SJCRH30 (cell line): ENCODE data around the gene POFUT2. TPM values are rescaled to one million over a fixed set of nuclear protein-coding genes. Genes with fewer than 3 reads are reported as not detected.

Experiments
- DNase-seq, 2 experiments: peaks; one replicate each; pipeline ENCODE4 v3.0.0-alpha.2; 2015 to 2020
- H3K27ac ChIP-seq: fragments of 250-450 bp; sonication (Bioruptor Pico); 2 replicates; pipeline ENCODE4 v1.5.1; 2020; ENCODE audit warnings: mild to moderate bottlenecking, moderate library complexity
- H3K27me3 ChIP-seq: fragments of 250-450 bp; sonication (Bioruptor Pico); 2 replicates; pipeline ENCODE4 v1.5.1; 2020; ENCODE audit warnings: mild to moderate bottlenecking, moderate library complexity
- H3K36me3 ChIP-seq: fragments of 250-450 bp; sonication (Bioruptor Pico); 2 replicates; pipeline ENCODE4 v1.5.1; 2020; ENCODE audit warnings: mild to moderate bottlenecking, moderate library complexity
- H3K4me1 ChIP-seq: fragments of 250-450 bp; sonication (Bioruptor Pico); 2 replicates; pipeline ENCODE4 v1.5.1; 2020; ENCODE audit warnings: mild to moderate bottlenecking, moderate library complexity
- H3K4me3 ChIP-seq: fragments of 250-450 bp; sonication (Bioruptor Pico); 2 replicates; pipeline ENCODE4 v1.5.1; 2020; ENCODE audit warnings: mild to moderate bottlenecking, moderate library complexity
- H3K9me3 ChIP-seq: fragments of 250-450 bp; sonication (Bioruptor Pico); replicated peaks from 2 replicates; pipeline ENCODE4 v1.5.1; 2020; ENCODE audit warnings: mild to moderate bottlenecking, moderate library complexity
- total RNA-seq: library from RNA; depleted of rRNA; stranded (reverse); fragments of >200 nt; shearing (Covaris generic); gene quantifications from 2 replicates; pipeline ENCODE4 v1.2.3, GENCODE V29; 2014

The POFUT2 gene
- total RNA-seq, 1 experiment from 2014 or later, result 16.5 TPM

DNA sequence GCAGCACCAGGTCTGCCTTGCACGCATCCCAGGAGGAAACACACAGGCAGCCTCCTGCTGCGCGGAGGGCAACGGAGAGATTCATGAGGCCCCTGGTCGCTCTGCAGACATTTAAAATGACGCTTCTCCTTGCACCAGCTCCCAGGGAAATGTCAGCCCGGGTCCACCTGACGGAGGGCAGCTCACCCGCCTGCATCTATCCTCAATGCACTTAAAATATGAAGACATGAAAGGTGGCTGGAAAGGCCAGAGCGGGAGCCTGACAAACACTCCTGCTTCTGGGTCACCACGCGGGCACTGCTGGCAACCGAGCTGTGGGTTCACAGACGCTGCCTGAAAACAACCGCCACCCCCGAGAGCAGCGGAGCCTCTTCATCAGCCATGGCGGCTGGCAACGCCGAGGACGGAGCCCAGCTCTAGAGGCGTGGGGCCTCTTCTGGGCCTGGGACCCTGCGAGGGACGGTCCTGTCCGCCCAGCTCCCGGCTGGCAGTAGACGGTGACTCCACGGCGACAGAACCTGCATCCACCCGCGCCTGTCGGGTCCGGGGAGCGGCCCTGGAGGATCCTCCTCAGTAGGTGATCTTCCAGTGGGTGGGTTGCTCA, 22.7 kb downstream of the POFUT2 start:
- Histone ChIP-seq H3K27ac (no peak overlapping the region), H3K4me3 (no peak overlapping the region), H3K27me3 (no peaks in the 10 kb centered on the region), H3K9me3 (no peaks in the 10 kb centered on the region), H3K36me3 (peaks cover 19% of the 10 kb centered on the region), H3K4me1 (no peaks in the 10 kb centered on the region)
- DNase-seq, result no peak

DNA sequence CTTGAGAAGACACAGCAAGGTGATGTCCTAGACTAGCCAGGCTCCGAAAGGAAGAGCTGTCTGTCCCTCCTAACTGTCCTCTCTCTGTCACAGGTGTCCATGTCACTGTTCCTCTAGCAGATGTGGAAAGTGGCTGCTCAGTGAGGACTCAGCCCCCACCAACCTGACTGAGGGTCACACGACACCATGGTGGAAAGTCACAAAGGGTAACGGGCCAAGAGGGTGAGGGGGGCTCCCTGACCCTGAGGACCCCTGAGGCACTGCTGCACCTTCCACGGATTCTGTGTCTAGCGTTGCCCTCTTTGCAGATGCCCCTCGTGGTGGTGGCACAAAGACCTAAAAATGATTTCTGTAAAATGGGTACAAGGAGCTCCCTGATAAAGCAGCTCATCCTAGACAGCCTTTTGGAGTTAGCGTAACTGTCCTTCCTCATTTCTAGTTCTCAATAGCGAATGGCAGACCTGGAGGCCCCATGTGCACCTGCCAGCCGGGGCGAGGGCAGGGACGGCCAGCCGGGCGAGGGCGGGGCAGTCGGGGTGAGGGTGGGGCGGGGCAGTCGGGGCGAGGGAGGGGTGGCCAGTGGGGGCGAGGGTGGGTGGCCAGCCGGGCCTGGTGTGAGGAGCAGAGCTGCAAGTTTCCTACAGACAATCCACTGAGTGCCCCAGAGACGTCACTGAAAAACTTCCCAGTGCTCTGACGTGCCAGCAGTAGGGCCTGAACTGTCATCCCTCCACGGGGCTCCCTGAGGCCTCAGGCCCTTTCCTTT, 23.4 kb downstream of the POFUT2 start:
- H3K9me3 ChIP-seq, result no peaks in the 10 kb centered on the region
- no peak overlapping the region for H3K4me3 ChIP-seq
- no peaks in the 10 kb centered on the region for H3K27me3 ChIP-seq
- H3K36me3 ChIP-seq, result peaks cover 14% of the 10 kb centered on the region
- H3K27ac ChIP-seq, result no peak overlapping the region
- DNase-seq, result no peak
- no peaks in the 10 kb centered on the region for H3K4me1 ChIP-seq

DNA sequence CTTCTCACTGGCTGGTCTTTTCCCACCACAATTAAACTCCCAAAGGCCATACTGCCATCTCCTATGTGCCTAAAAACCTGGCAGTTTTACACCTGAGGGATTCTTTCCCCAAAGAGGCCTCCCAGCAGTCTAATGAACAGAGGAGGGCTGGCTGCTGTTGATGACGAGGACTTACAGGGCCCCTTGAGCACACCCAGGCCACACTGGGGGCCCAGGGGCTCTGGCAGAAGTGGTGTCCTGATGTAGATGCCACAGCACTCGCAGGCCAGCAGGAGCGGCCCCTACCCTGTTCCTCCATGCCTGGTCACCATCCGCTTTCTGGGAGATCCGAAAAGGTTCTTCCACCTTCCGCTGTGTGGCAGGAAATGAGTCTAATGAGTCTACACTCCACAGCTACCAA, 24.2 kb downstream of the POFUT2 start:
- H3K4me1 ChIP-seq, result no peaks in the 10 kb centered on the region
- DNase-seq, result no peak
- no peak overlapping the region for H3K27ac ChIP-seq
- peaks cover 14% of the 10 kb centered on the region for H3K36me3 ChIP-seq
- H3K4me3 ChIP-seq, result no peak overlapping the region
- no peaks in the 10 kb centered on the region for H3K27me3 ChIP-seq
- H3K9me3 ChIP-seq, result no peaks in the 10 kb centered on the region

DNA sequence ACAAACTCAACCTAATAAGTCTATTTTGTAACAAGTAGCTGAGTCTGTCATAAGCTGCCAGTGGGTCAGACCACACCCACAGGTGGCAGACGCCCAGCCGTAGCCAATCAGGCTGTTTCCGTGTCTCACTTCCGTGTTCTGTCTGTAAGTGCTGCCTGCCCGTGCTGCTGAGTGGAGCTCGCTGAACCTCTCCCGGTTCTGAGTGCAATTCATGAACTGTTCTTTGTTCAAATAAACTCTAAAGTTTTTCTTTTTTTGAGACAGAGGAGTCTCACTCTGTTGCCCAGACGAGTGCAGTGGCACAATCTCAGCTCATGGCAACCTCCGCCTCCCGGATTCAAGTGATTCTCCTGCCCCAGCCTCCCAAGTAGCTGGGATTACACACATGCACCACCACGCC, 25.1 kb downstream of the POFUT2 start:
- H3K27me3 ChIP-seq, result peaks cover 6% of the 10 kb centered on the region; the same call in 1 of the 2 replicates
- no peak overlapping the region for H3K4me3 ChIP-seq
- H3K4me1 ChIP-seq, result peaks cover 4% of the 10 kb centered on the region
- peaks cover 9% of the 10 kb centered on the region for H3K36me3 ChIP-seq
- DNase-seq, result no peak
- no peaks in the 10 kb centered on the region for H3K9me3 ChIP-seq
- no peak overlapping the region for H3K27ac ChIP-seq

DNA sequence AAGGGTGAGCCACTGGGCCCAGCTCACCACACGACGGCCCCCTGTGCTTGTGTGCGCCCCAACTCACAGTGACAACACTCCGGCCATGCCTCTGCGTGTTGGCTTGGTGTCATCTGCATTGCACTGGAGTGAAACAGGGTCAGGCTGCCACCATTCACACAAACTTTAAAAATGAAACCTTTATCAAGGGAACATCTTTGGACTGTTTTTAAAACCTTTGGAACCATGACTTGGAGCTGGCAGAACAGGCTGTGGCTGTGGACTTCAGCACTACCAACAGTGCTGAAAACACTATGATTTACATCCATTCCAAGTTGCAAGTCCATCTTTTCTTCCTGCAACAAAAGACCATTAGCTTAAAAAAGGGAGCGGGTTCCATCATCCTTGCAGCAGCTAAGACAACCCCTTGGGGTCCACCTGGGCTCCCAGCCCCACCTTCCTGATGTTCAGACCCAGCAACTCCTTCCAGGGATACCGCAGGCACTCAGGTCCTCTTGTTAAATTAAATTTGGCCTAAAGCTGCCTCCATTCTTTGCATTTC, 25.6 kb downstream of the POFUT2 start:
- no peak overlapping the region for H3K27ac ChIP-seq
- H3K4me1 ChIP-seq, result peaks cover 9% of the 10 kb centered on the region
- no peaks in the 10 kb centered on the region for H3K9me3 ChIP-seq
- DNase-seq, result no peak
- peaks cover 7% of the 10 kb centered on the region; the same call in 1 of the 2 replicates for H3K27me3 ChIP-seq
- H3K4me3 ChIP-seq, result no peak overlapping the region
- peaks cover 4% of the 10 kb centered on the region; the same call in 1 of the 2 replicates for H3K36me3 ChIP-seq

DNA sequence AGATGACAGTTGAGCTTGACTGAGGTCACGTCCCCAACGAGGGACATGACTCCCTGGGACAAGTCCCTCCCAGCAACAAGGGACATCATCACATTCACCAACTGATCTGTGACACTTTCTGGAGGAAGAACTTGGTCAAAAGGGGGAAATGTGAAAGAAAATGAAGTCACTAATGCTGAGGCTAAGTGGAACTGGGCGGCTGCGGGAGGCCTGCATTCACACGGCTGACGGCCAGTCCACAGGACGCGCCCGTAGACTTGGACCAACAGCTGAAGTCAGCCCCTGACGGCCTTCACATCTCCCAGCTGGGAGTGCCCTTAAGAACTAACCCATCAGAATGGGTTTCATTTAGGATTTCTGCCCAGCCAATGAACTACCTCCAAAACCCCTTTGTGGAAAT, 26.6 kb downstream of the POFUT2 start:
- Histone ChIP-seq H3K36me3 (peaks cover 4% of the 10 kb centered on the region; the same call in 1 of the 2 replicates), H3K4me3 (no peak overlapping the region), H3K27me3 (peaks cover 7% of the 10 kb centered on the region; the same call in 1 of the 2 replicates), H3K27ac (no peak overlapping the region), H3K4me1 (peaks cover 18% of the 10 kb centered on the region), H3K9me3 (no peaks in the 10 kb centered on the region)
- DNase-seq, result no peak

DNA sequence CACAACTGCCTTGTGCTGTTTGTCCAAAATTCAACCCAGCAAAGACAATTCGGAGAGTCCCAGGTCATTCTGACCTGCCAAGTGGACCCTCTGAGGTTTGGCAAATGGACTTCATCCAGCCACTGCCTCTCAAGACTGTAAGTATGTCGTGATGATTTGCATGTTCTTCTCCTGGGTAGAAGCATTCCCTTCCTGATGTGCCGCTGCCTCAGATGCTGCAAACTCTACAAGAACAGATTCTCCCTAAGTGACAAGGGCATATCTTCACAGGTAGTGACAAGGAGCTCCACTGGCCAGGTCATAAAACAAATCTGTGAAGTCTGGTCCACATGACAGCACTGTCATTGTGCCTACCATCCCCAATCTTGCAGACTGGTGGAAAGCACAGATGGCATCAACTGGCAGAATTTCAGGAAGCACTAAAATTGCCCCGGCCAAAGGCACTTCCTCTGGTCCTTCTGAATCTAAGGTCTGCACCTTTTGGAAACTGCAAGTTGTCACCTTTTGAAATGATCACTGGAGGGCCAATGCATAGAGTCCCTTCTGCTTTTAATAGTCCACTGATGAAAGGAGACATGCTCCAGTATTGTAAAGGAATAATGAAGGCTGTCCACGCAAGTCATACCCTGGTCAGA, 27.4 kb downstream of the POFUT2 start:
- peaks cover under 1% of the 10 kb centered on the region; the same call in 1 of the 2 replicates for H3K36me3 ChIP-seq

DNA sequence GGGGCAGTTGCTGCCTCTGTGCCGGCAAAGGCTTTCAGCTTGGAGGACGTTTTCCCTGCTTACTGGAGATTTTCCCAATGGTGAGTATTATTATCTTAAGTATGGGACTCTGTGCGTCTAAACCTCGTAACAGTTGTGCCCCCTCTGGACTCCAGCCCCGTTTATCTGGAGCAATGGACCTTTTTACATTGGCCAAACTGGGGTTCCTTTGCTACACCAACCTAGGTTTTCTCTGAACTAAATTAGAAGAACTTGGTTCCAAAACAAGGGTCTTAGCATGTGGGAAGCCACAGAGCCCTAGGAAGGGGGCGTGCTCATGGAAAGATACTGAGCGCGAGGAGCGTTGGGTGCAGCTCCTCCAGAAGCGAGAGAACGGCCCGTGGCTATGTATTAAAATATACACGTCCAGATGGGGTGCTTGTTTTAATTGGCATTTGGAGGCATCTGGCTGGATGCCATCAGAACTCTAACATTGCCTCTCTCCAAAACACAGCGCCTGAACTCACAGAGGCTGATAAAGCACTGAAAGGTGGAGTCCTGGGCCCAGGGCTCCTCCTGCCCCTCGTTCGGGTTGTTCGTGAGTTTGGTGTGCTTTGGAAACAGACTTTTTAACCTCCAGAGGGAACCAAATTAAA, 28.4 kb downstream of the POFUT2 start:
- Histone ChIP-seq H3K4me1 (peaks cover 22% of the 10 kb centered on the region), H3K9me3 (no peaks in the 10 kb centered on the region), H3K4me3 (no peak overlapping the region), H3K36me3 (no peaks in the 10 kb centered on the region; the same call in 1 of the 2 replicates), H3K27ac (no peak overlapping the region), H3K27me3 (peaks cover 7% of the 10 kb centered on the region; the same call in 1 of the 2 replicates)
- no peak for DNase-seq

More for the DNA sequence above, 27.4 kb downstream of the POFUT2 start:
- Histone ChIP-seq H3K27me3 (peaks cover 7% of the 10 kb centered on the region; the same call in 1 of the 2 replicates), H3K27ac (no peak overlapping the region), H3K4me1 (peaks cover 19% of the 10 kb centered on the region), H3K9me3 (no peaks in the 10 kb centered on the region), H3K4me3 (no peak overlapping the region)
- DNase-seq, result no peak

DNA sequence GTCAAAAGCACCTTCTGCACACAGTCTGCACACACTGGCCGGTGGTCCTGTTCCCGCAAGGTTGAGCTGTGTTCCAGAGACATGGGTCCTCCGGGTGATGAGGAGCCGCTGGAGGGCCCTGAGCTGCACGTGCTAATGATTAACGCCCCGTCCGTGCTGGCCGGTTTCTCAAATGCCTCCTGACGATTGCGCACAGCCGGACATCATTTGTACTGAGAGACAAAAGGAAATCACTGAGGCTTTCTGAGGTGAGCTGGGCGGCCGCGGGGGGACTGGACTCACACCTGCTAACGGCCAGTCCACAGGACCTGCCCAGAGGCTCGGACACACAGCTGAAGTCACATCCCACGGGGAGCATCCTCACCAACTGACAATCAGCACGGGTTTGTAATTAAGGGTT, 29.2 kb downstream of the POFUT2 start:
- Histone ChIP-seq H3K27me3 (peaks cover 7% of the 10 kb centered on the region; the same call in 1 of the 2 replicates), H3K4me1 (peaks cover 22% of the 10 kb centered on the region), H3K9me3 (no peaks in the 10 kb centered on the region), H3K36me3 (no peaks in the 10 kb centered on the region), H3K4me3 (no peak overlapping the region), H3K27ac (no peak overlapping the region)
- no peak for DNase-seq

DNA sequence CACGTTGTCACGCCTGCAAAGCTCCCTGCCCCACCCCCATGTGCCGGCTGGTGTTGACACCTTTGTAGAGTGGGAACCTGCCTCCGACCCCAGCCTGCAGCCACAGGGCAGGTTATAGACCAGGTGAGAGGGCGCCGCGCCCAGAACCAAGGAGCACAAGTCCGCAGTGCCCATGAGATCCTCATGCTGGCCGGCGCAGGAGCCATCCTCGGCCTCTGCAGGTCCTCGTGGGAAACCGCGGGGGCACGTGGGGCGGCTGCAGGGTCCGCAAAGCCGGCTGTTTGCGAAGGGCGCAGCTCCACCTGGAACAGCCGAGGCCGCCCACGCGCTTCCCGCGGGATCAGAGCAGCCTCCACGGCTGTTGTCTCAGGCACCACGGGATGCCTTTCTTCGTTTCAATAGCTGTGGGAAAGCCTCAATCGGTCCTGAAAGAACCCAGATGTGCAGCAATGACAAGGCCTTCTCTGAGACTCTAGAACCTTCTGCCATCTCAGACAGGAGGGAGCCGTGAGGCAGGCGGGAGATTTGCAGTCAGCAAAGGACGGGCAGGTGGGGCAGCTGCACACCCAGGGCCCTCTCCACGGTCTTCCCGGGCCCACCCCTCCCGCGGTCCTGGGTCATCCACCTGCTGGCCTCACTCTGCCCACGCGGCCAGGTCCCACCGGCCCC, 29.9 kb downstream of the POFUT2 start:
- H3K27me3 ChIP-seq, result peaks cover 7% of the 10 kb centered on the region; the same call in 1 of the 2 replicates
- H3K27ac ChIP-seq, result no peak overlapping the region
- no peak for DNase-seq
- H3K4me3 ChIP-seq, result peak overlapping the region; percentile 26
- H3K36me3 ChIP-seq, result no peaks in the 10 kb centered on the region
- H3K9me3 ChIP-seq, result no peaks in the 10 kb centered on the region
- H3K4me1 ChIP-seq, result peaks cover 22% of the 10 kb centered on the region

DNA sequence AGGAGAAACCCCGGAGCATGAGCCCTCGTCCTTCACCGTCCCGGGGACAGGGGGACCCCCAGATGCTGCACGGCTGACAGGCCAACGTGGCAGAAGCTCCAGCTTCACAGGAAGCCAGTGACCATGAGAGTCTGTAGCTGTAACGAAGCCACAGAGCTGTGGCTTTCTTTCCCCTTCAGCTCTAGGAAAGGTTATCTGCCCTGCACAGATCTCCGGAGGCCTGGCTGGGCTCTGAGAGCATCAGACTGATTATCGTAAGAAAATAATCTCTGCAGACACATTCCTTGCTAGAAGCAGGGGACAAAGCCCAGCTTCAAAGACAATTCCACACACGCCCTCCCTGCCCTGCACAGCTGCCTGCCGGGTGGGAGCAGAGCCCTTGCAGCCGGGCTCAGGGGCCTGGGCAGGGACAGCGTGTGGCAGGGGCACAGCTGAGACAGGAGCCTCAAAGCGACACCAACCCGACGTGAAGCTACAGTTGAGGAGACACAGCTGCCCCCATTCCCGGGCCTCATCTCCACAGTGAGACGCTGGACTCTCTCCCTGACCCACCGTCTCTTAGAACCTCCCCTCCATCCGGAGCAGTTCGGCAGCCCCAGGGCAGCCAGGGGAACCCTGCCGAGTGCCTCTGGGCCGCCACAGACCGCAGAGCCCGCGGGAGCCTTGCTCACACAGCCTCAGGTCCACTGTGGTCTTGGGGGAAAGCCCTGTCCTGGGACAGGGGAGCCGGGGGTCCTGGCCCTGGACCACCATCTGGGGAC, 30.6 kb downstream of the POFUT2 start:
- Histone ChIP-seq H3K9me3 (no peaks in the 10 kb centered on the region), H3K4me1 (peaks cover 22% of the 10 kb centered on the region), H3K27me3 (peaks cover 7% of the 10 kb centered on the region; the same call in 1 of the 2 replicates), H3K36me3 (no peaks in the 10 kb centered on the region), H3K4me3 (peak overlapping the region; percentile 26), H3K27ac (no peak overlapping the region)
- DNase-seq, result peak; percentile 28 to 40

DNA sequence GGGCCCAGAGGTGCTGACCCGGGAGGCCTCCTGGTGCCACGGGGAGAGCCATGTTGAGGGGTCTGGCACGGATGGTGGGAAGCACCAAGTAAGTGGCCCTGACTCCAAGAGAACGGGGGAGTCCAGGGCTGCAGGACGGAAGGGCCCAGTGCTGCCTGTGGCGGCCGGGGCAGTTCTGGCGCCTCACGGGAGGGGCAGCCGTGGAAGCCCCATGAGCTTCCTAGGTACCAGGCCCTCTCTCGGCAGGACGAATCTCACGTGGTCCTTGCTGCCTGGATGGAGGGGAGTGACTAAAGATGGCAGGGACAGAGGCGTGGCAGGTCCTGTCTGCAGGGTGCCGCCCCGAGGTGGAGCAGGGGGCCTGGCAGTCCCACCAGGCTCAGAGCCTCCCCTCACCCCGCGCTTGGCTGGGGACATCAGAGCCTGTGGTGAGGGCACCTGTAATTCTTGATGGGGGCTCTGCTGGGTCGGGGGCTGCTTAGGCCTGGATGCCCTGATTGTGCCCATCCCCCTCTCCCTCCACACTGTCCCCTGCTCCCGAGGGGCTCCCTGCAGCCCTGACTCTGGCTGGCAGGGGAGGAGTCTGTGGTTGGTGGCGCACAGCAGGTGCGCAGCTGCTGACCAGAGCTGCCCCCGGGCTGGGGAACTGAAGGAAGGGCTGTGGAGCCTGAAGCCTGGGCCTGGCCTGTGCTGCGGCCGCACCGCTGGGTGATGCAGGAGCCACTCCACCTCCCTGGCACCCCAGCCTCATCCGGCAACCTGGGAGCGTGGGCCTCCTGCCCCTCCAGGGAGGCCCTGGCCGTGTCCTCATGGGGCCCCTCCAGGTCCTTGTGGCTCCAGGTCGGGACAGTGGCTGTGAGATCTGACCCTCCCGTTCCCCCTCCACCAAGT, 31.4 kb downstream of the POFUT2 start:
- Histone ChIP-seq H3K27ac (no peak overlapping the region), H3K27me3 (peaks cover 7% of the 10 kb centered on the region; the same call in 1 of the 2 replicates), H3K9me3 (no peaks in the 10 kb centered on the region), H3K4me1 (peaks cover 22% of the 10 kb centered on the region), H3K4me3 (peak overlapping the region; percentile 26), H3K36me3 (no peaks in the 10 kb centered on the region)
- peak; percentile 69 to 79 for DNase-seq
